HL-60/S4 (cell line): ENCODE results near the gene HSF2BP.
"Not testable (repeated sequence)": the region's sequence is repeated elsewhere in the genome, so short reads cannot be mapped to it uniquely, and the experiment has no call there.

Source experiments
- in situ Hi-C: fragments of 300-500 bp; cut with MboI; formaldehyde crosslinking; loops from 2 replicates; pipeline ENCODE4 v1.14.3; 2022; ENCODE audit warnings: low sequenced_read_pairs

Gene HSF2BP

GRCh38 chr21:43623588-43623987 lies 35.7 kb downstream of the HSF2BP start:
- in situ Hi-C loops: no loop called here

DNA sequence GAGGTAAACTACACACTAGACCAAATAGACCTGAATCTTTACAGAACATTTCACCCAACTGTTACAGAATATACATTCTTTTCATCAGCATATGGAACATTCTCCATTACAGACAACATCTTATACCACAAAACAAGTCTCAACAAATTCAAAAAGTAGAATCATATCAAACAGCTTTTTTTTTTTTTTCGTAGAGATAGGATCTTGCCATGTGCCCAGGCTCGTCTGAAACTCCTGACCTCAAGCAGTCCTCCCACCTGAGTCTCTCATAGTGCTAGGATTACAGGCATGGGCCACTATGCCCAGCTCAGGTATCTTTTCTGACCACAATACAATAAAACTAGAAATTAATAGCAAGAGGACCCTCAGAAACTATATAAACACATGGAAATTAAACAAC lies 36.5 kb downstream of the HSF2BP start:
- in situ Hi-C loops: no loop called here

GRCh38 chr21:43619856-43620255 lies 39.4 kb downstream of the HSF2BP start:
- in situ Hi-C loops: no loop called here

DNA sequence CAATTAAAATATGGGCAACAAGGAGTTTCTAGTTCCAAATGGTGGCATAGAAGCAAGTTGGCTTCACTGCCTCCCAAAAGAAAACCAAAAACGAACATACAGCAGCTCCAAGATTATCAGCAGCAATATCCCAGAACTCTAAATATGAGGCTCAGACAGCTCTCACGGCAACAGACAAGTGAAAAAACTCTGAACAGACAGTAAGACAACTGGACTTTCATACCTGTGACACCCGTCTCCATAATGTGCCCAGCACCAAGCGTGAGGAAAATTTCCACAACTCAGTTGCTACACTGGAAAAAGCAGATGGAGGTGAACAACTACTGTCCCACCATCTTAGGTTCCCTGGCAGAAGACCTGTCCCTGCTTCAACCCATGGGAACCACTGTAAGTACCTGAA lies 39.9 kb downstream of the HSF2BP start:
- in situ Hi-C loops: no loop called here

- in situ Hi-C loops: no loop called here
Observed at GRCh38 chr21:43618940-43619339, 40.3 kb downstream of the HSF2BP start.

DNA sequence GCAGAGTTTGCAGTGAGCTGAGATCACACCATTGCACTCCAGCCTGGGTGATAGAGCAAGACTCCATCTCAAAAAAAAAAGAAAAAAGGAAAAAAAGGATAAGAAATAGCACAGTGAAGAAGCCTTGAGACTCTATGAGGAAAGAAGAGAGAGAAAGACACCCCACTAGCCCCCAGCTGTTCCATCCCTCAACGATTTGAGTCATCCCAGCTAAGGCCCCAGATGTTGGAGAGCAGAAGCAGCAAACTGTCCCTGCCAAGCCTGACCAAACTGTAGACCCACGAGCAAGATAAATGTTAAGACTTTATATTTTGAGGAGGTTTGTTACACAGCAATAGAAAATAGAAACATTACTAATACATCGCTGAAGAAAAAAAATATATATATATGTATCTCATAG lies 42.4 kb downstream of the HSF2BP start:
- in situ Hi-C loops: not testable (repeated sequence)

DNA sequence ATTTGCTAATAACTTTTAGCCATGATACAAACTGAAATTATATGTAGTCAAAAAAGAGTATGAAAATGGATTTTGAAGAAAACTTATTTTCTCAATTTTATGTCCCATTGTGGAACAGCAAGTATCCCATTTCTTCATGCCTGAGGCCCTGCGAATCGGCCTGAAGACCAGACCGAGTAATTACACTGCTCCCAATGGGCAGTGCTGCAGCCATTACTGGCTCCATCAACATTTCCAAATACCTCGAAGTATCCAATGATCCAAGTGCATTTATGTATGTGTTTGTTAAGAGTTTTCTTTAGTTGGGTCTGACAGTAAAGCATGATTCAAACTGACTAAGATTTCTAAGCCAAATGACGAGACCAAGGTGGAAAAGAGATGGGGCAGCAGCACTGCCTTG lies 44.4 kb downstream of the HSF2BP start:
- in situ Hi-C loops: no loop called here

DNA sequence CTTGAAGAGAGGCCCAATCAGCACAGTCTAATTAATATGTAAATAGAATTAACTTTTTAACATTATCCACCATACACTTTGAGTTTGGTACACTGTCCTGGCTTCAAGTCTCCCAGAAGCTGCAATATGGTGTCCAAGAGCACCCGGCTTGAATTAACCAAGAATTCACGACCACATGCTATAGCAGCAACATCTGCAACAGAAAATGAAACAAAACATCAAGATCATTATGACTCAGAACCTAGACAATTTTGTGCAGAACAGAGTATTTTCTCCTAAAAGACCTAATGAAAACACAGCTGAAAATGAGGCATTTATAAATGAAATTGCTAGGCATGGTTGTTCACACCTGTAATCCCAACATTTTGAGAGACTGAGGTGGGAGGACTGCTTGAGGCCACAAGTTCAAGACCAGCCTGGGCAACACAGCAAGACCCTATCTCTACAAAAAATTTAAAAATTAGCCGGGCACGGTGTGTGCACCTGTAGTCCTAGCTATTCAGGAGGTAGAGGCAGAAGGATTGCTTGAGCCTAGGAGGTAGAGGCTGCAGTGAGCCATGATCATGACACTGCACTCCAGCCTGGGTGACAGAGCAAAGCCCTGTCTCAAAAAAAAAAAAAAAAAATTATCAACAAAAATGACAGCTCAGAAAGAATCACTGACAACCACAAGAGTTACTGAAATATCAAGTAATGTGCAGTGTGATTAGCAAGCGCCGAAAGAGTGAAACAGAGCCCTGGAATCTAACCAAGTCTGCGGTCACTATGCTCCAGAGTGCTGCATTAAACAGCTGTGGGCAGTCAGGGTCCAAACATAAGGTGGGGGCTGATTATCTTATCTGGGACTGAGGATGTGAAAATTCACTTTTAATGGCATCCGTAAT lies 45.3 kb downstream of the HSF2BP start:
- in situ Hi-C loops: no loop called here

- in situ Hi-C loops: no loop called here
Observed at GRCh38 chr21:43611598-43612369, 47.5 kb downstream of the HSF2BP start.

DNA sequence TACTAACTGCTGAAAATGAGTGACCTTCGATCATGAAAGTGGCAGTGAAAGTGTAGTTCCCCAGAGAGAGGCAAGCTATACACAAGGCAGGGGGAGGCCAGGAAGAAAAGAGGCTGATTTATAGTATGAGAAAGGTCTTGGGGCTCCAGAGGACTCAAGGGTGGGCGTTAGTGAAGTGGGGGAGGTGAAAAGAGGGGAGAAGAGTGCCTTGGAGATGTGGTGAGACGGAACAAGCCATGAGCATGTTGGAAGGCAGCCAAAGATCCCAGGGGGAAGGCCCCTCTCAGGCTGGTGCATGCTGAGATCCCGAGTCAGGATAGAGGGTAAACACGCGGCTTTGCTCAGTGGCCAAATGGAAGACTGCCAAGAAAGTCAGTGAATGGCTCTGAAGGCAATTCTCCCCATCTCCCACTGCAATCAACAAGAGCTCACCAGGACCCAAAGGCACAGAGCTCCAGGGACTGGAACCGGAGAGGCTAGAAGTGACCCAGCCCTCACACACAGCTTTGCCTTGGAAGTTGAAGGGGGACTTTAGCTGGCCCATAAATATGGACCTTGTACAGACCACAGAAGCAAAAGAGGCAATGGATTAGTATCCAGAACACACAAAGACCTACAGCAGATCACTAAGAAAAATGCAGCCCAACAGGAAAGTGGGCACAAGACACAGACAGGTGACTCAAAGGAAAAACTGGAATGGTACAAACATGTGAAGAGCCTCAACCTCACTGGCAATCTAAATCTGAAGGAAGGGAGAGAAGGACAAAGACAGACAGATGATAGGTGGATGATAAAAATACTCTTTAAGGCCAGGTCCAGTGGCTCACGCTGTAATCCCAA lies 49.6 kb downstream of the HSF2BP start:
- in situ Hi-C loops: no loop called here

DNA sequence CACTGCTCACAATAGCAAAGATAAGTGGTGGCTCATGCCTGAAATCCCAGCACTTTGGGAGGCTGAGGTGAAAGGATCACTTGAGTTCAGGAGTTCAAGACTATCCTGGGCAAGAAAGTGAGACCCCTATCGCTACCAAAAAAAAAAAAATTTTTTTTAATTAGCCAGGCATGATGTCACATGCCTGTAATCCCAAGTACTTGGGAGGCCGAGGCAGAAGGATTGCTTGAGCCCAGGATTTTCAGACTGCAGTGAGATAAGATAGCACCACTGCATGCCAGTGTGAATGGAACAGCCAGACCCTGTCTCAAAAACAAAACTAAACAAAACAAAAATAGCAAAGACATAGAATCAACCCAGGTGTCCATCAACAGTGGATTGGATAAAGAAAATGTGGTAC lies 50.6 kb downstream of the HSF2BP start:
- in situ Hi-C loops: no loop called here

DNA sequence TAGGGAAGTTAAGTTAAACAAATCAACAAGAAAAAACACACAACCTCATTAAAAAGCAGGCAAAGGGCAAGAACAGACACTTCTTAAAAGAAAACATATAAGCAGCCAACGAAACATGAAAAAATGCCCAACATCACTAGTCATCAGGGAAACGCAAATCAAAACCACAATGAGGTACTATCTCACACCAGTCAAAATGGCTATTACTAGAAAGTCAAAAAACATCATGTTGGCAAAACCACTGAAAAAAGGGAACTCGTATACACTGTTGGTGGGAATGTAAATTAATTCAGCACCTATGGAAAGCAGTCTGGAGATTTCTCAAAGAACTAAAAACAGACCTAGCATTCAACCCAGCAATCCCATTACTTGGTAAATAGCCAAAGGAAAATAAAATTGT lies 51.1 kb downstream of the HSF2BP start:
- in situ Hi-C loops: no loop called here

- in situ Hi-C loops: no loop called here
Observed at GRCh38 chr21:43605320-43606215, 53.7 kb downstream of the HSF2BP start.

- in situ Hi-C loops: no loop called here
Observed at GRCh38 chr21:43604505-43605204, 54.6 kb downstream of the HSF2BP start.

DNA sequence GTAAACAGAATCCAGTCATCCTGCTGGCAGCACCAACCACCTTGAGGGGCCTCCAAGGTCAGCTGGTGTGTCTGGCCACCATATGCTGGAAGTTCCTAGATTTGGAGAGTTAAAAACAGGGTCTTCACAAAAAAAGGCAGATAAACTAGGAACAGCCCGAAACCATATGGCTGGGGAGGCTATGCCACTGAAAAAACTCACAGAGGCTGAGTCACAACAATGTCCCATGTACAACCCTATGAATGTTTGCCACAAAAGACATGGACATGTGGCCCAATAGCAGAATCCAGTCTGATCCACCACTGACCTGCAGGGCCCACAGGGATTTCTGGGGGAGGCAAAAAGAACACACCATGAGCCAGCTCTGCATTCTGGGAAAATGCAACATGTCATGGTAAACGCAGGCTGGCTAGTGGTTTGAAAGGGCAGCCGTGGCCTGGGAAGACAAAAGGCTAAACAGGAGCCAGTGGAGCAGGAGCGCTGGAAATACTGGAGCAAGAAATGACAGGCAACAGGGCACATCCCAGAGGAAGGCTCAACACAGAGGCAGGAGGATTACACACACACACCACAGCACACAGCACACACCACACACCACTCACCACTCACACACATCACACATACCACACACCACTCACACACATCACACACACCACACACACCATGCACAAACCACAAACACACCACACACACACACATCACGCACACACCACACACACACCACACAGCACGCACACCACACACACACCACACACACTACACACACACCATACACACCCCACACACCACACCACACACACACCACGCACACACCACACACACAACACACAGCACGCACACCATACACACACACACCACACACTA lies 55.4 kb downstream of the HSF2BP start:
- in situ Hi-C loops: no loop called here

DNA sequence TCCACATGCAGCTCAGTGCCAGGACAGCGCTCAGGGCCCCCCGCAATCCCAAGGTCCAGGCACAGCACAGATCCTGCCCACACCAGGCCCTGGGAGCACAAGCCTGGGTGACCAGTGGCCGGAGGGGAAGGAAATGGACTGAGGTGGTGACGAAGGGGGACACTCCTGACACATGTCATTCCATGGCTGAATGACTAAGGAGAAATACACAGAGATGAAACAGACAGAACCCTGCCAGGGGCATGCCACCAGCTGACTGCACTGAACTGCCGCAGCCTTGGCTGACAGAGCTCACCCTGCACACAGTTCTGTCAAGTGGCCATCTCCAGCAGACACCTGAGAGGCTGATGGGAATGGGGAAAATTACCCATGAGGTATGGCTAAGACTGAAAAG lies 56.1 kb downstream of the HSF2BP start:
- in situ Hi-C loops: no loop called here

DNA sequence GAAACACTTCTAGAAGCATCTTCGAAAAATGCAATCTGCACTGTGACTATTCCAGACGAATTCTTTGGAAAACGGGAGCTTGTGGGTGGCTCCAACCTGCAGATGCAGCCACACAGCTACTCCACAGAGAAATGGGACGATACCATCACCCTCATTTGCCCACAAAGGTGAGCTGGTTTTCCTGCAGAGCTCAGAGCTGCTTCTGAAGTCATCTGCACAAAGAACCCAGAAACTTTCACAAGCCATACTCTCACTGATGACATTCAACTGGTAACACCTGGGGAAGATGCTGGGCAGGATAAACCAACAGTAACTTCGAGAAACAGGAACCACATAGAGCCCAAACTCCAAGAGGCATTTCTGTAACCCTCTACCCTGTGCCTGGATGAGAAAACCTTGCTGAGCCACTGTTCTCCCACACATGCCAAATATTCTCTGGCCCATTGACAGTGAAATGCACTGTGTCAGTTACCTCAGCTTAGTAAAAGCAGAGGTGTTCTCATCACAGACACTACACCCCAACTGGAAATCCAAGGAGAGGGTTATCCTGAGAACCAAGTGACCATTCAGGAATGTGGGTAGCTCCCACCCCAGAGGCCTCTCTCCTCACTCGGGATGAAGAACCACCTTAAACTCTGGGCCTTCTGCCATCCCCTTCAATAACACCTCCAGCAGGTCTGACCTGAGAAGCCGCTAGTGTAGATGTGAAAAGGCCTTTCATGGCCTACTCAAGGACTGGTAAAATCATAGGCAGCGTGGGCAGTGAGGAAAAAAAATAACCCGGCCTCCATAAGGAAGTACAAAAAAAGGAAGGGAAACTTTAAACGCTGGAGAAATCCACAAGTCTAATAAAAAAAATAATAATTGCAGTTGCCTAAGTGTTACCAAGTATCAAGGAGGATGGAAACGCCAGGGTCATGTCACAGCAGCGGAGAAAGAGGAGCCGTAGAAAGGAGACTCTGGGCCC lies 56.7 kb downstream of the HSF2BP start:
- in situ Hi-C loops: no loop called here
